GM10248 (cell line): ENCODE measurements around the gene GALNT2.

Source experiments
- CTCF ChIA-PET: fragments of 300-600 bp; sonication (Branson Sonifier 250); formaldehyde crosslinking; extraction: SDS; loops from one replicate; lab custom pipeline; 2021; ENCODE audit warnings: antibody characterized with exemption; lab: Yijun Ruan, JAX
- POLR2A ChIA-PET: fragments of 350-650 bp; sonication (Branson Sonifier 250); formaldehyde crosslinking; extraction: SDS; loops from one replicate; lab custom pipeline; 2020; ENCODE audit warnings: antibody characterized with exemption; lab: Yijun Ruan, JAX
- DNase-seq: peaks from one replicate; pipeline ENCODE4 v3.0.0; 2012; ENCODE audit errors: extremely low spot score
- CTCF ChIP-seq: IDR thresholded peaks from 2 replicates; pipeline ENCODE4 v1.5.1; 2012; ENCODE audit warnings: mild to moderate bottlenecking, low read depth; ENCODE audit errors: extremely low read depth, missing control alignments, control extremely low read depth

GALNT2 gene

DNA sequence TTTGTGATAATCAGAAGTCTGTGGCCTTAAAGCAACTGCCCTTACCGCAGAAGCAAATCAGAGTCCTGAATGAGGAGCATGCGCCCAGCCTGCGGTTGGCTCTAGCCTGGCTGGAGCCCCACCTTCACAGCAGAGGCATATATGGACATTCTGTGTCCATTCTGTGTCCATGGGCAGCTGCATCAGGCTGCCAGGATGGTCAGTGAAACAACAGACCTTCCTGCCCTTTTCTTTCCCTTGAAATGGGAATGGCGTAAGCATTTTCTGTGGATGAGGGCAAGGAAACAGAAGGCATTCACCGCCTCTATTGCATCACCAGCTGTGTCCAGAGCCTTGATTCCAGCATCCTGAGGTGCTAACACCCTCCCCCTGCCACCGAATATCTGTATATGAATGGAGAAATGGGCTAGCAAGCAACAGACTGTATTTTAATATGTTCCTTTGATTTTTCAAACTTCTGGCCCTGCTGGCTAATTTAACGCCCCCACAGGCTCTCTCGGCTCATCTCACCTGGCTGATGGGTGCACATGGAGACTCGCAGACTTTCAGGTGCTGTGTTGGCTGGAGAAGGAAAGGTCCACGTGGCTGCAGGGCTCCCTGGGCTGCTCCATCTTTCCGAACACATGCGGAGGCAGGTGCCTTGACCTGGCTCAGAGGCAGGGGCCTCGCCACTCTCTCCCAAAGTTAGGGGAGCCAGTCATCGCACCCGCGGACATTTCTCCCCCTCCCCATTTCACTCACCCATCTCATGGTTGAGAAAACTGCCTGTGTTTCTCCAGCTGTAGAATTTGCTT lies 159.2 kb downstream of the GALNT2 start:
- CTCF ChIA-PET = interaction anchor here (1.3 to 4.0 kb wide), 5 partner anchors 11 to 565 kb away, joined by 3 to 19 read pairs (median 5); no protein-coding TSS in a partner anchor
- TF ChIP-seq CTCF = no peak
- DNase-seq = no peak
- POLR2A ChIA-PET = no interaction called here

GRCh38 chr1:230226814-230227213 lies 159.8 kb downstream of the GALNT2 start:
- CTCF ChIA-PET = interaction anchor here (1.3 to 4.0 kb wide), 3 partner anchors 10 to 566 kb away, joined by 3 to 19 read pairs (median 5); no protein-coding TSS in a partner anchor
- TF ChIP-seq CTCF = no peak
- DNase-seq = no peak
- POLR2A ChIA-PET = no interaction called here

DNA sequence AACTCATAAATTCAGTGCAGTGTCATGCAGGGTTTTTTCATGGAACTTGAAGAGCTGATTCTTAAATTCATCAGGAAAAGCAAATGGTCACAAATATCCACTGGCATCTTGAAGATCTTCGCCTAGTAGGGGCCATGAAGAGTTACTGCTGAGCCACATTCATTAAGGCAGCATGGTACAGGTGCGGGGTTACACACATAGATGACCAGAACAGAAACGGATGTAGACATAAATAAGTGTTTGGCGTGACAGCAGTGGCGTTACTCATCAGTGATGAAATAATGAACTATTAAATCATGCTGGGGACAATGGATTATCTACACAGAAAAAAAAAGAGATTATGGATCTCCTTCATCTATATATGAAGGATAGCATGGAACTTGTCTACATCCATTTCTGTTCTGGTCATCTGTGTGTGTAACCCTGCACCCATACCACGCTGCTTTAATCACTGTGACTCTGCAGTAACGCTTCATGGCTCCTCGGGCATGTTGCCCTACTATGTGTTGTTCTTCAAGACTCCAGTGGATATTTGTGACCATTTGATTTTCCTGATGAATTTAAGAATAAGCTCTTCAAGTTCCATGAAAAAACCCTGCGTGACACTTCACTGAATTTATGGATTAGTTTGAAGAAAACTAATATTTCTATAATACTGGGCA lies 161.3 kb downstream of the GALNT2 start:
- CTCF ChIA-PET = interaction anchor here (1.0 to 4.0 kb wide), 4 partner anchors 13 to 34 kb away, joined by 3 to 19 read pairs (median 3); no protein-coding TSS in a partner anchor
- TF ChIP-seq CTCF = no peak
- POLR2A ChIA-PET = no interaction called here
- DNase-seq = no peak

- no peak for DNase-seq
- POLR2A ChIA-PET = no interaction called here
- CTCF ChIA-PET = no interaction called here
- no peak for TF ChIP-seq CTCF
Measured at GRCh38 chr1:230230273-230230672, 163.2 kb downstream of the GALNT2 start.

DNA sequence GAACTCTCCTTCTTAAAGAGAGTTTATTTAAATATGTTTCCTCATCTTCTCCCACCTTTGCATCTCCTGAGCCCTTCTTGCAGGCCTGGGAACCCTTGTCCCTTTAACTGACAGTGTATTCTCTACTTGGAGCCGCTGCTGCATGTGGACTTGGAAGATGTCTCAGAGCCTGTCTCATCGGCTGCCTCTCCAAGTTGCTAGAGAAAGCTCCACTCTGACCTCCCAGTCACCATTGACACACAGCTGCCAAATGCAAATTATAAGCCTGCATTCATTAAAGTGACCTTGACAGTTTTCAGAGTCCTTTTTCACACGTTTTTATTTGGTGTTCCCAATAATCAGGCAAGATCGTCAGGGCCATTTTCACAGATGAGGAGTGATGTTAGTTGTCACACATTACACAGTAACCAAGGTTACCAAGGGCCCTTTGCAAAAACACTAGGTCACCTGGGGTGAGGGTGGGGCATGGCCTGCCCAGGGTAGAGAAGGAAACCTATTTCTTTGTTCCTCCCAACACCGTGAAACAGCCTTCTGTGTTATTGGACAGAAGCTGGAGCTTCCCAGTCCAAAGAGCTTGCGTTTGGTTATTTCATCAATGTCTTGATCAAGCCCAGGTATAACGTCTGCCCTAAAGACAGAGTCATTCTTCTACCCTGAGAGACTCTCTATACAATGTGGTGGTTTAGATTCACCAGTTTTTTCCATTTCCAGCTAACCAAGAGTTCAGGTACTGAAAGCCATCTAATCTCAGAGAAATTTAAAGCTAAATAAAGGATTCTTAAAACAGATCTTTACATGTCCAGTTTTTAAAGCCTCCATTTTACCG lies 164.1 kb downstream of the GALNT2 start:
- TF ChIP-seq CTCF = no peak
- CTCF ChIA-PET = interaction anchor here (2.3 kb wide), 1 partner anchor 8 kb away, joined by 10 read pairs; no protein-coding TSS in a partner anchor
- POLR2A ChIA-PET = no interaction called here
- no peak for DNase-seq

- TF ChIP-seq CTCF = no peak
- POLR2A ChIA-PET = no interaction called here
- no peak for DNase-seq
- CTCF ChIA-PET = interaction anchor here (1.3 to 2.3 kb wide), 2 partner anchors 9 to 11 kb away, joined by 7 to 10 read pairs; no protein-coding TSS in a partner anchor
Measured at GRCh38 chr1:230231774-230232145, 164.7 kb downstream of the GALNT2 start.
